Activated naive CD8-positive, alpha-beta T cell (primary cell): ENCODE results near the gene ECE1.
A peak's percentile ranks its signal among the peaks of the same experiment; 100 is the strongest.

Experiments used
- H3K27ac Mint-ChIP-seq: one replicate; pipeline ENCODE4 v1.8.0; 2021; ENCODE audit warnings: mixed read lengths
- H3K27me3 Mint-ChIP-seq: one replicate; pipeline ENCODE4 v1.8.0; 2021; ENCODE audit warnings: mixed read lengths
- H3K36me3 Mint-ChIP-seq: one replicate; pipeline ENCODE4 v1.8.0; 2021; ENCODE audit warnings: mixed read lengths
- H3K4me1 Mint-ChIP-seq: one replicate; pipeline ENCODE4 v1.8.0; 2021; ENCODE audit warnings: low read depth, mixed read lengths
- H3K4me3 Mint-ChIP-seq: one replicate; pipeline ENCODE4 v1.8.0; 2021; ENCODE audit warnings: mild to moderate bottlenecking, mixed read lengths
- H3K9me3 Mint-ChIP-seq: one replicate; pipeline ENCODE4 v1.8.0; 2021; ENCODE audit warnings: low read depth, mixed read lengths

Gene ECE1

GRCh38 chr1:21318057-21318713 lies 27.9 kb upstream of the ECE1 start:
- Mint-ChIP-seq H3K4me3 (no peak overlapping the region), H3K27me3 (no peaks in the 10 kb centered on the region)

DNA sequence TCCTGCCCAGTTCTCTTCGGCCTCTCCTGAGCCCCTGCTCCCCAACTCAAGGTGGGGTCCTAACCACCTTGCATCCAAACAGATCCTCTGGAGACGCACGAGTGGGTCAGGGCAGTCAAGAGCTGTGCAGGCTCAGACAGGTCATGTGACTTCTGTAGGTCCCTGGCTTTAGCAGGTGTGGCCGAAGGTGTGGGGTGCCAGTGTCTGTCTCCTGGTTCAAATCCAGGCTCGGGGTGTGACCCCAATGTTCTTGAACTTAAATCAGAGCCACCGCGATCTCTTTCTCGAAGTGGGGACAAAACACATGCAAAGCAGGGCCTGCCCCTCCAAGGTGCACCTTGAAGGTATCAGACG lies 27.4 kb upstream of the ECE1 start:
- peaks cover 8% of the 10 kb centered on the region for H3K36me3 Mint-ChIP-seq
- no peaks in the 10 kb centered on the region for H3K9me3 Mint-ChIP-seq
- no peak overlapping the region for H3K27ac Mint-ChIP-seq
- H3K4me3 Mint-ChIP-seq = no peak overlapping the region
- no peaks in the 10 kb centered on the region for H3K27me3 Mint-ChIP-seq
- H3K4me1 Mint-ChIP-seq = peaks cover 49% of the 10 kb centered on the region

More at GRCh38 chr1:21318057-21318713, 27.9 kb upstream of the ECE1 start:
- Mint-ChIP-seq H3K36me3 (peaks cover 8% of the 10 kb centered on the region), H3K27ac (no peak overlapping the region), H3K4me1 (peaks cover 51% of the 10 kb centered on the region), H3K9me3 (no peaks in the 10 kb centered on the region)

DNA sequence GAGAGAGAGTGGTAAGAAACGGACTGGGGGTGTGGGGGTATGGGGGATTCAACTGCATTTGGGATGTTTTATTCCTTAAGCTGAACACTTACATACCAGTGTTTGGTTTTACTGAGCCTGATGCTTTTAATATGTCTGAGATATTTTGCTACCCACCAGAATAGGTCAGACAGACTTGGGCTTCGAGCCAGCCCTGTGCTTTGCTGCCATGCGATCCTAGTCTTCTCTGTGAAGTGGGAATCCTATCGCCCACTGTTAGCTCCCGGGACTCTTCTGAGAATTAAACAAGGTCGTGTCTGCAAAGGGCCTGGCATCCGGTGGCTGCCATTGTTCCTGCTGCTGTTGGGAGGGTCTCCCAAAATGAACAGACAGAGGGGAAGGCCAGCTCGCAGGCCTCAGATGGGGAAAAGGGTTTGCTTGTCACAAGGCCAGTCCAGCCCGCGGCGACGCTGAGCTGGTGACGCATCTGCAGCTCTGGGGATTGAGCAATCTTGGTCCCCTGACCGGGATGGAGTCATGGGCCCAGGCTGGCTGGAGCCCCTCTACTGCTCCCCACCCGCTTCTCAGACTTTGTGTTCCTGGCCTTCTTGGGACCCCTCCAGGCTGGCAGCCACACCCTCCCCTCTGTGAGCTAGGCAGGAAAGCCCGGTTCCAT lies 26.9 kb upstream of the ECE1 start:
- H3K27ac Mint-ChIP-seq = no peak overlapping the region
- H3K27me3 Mint-ChIP-seq = no peaks in the 10 kb centered on the region
- H3K36me3 Mint-ChIP-seq = peaks cover 8% of the 10 kb centered on the region
- H3K4me1 Mint-ChIP-seq = peaks cover 44% of the 10 kb centered on the region
- H3K4me3 Mint-ChIP-seq = no peak overlapping the region
- H3K9me3 Mint-ChIP-seq = no peaks in the 10 kb centered on the region

DNA sequence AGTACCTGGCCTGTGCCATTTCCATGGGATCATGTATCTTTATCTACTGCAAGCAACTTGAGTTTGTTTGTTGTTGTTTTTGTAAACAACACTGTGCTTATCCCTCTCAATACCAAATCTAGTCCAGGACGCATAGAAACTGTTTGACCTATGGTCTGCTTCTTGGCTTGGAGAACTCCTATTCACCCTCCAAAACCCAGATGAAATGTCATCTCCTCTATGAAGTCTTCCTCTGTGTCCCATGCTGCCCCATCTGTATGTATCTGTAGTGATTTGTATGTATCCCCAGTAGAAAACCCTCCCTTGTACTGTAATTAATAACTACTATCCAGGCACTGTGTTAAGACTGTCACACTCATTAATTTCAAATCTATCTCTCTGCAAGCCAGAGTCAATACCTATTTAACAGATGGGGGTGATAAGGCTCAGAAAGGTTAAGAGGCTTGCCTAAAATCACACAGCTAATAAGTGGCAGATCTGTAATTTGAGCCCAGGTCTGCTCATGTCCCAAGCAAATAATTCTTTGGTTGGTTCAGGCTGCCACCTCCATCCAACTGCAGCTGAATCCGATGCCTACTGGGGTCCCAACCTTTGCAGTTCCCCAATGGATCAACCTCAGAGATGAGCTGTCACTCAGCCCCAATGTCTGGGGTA lies 24.6 kb upstream of the ECE1 start:
- H3K4me3 Mint-ChIP-seq = no peak overlapping the region
- peaks cover 6% of the 10 kb centered on the region for H3K36me3 Mint-ChIP-seq
- no peaks in the 10 kb centered on the region for H3K27me3 Mint-ChIP-seq
- H3K9me3 Mint-ChIP-seq = no peaks in the 10 kb centered on the region
- H3K4me1 Mint-ChIP-seq = peaks cover 38% of the 10 kb centered on the region
- H3K27ac Mint-ChIP-seq = peak overlapping the region; percentile 43

DNA sequence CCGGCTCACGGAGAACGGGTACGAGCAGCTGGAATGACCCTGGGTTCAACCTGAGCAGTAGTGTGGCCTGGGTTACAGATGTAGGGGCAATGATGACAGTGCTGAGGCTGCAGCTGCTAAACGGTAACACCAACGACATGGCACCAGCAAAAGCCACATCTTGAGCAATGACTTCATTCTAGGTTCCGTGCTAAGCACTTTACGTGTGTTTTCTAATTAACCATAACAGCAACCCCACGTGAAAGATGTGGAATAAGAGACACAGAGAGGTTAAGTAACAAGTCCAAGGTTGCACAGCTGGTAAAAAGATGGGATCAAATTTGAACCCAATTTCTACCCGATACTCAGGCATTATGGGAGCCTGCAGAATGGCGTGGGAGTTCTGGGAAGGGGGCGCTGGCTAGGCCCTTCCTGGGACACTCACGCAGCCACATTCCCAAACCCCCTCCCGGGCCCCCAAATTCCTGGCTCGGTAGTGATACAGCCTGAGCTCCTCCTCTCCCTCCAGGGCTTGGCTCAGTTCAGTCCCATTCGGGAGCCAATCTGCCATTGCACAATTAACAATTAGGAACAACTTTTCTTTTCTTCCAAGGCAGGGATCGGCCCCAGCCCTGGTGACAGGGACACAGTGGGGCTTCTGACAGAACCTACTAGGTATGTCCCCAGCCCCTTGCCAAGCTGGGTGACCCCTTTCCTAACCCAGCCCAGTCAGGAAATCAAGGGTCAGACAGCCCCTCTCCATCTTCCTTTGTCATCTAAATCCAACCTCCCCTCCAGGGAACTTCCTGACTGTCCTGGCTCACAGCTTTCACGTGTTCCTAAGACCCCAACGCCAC lies 23.8 kb upstream of the ECE1 start:
- Mint-ChIP-seq H3K27ac (peak overlapping the region; percentile 43), H3K27me3 (no peaks in the 10 kb centered on the region), H3K36me3 (peaks cover 4% of the 10 kb centered on the region), H3K9me3 (no peaks in the 10 kb centered on the region), H3K4me3 (no peak overlapping the region), H3K4me1 (peaks cover 37% of the 10 kb centered on the region)

GRCh38 chr1:21313203-21313885 lies 23.1 kb upstream of the ECE1 start:
- Mint-ChIP-seq H3K36me3 (peaks cover 4% of the 10 kb centered on the region), H3K4me1 (peaks cover 43% of the 10 kb centered on the region), H3K4me3 (no peak overlapping the region), H3K27me3 (no peaks in the 10 kb centered on the region), H3K9me3 (no peaks in the 10 kb centered on the region), H3K27ac (no peak overlapping the region)

GRCh38 chr1:21312407-21312992 lies 22.2 kb upstream of the ECE1 start:
- Mint-ChIP-seq H3K27me3 (no peaks in the 10 kb centered on the region), H3K36me3 (peaks cover 4% of the 10 kb centered on the region), H3K4me1 (peaks cover 48% of the 10 kb centered on the region), H3K4me3 (no peak overlapping the region), H3K27ac (no peak overlapping the region), H3K9me3 (no peaks in the 10 kb centered on the region)

GRCh38 chr1:21311016-21311415 lies 20.8 kb upstream of the ECE1 start:
- no peaks in the 10 kb centered on the region for H3K9me3 Mint-ChIP-seq
- H3K36me3 Mint-ChIP-seq = no peaks in the 10 kb centered on the region
- no peak overlapping the region for H3K4me3 Mint-ChIP-seq
- no peaks in the 10 kb centered on the region for H3K27me3 Mint-ChIP-seq
- peaks cover 49% of the 10 kb centered on the region for H3K4me1 Mint-ChIP-seq
- no peak overlapping the region for H3K27ac Mint-ChIP-seq

- H3K27me3 Mint-ChIP-seq = no peaks in the 10 kb centered on the region
- peak overlapping the region; percentile 41 for H3K27ac Mint-ChIP-seq
- H3K4me1 Mint-ChIP-seq = peaks cover 57% of the 10 kb centered on the region
- H3K4me3 Mint-ChIP-seq = no peak overlapping the region
- no peaks in the 10 kb centered on the region for H3K36me3 Mint-ChIP-seq
- H3K9me3 Mint-ChIP-seq = no peaks in the 10 kb centered on the region
Measured at GRCh38 chr1:21308847-21309652, 18.8 kb upstream of the ECE1 start.

DNA sequence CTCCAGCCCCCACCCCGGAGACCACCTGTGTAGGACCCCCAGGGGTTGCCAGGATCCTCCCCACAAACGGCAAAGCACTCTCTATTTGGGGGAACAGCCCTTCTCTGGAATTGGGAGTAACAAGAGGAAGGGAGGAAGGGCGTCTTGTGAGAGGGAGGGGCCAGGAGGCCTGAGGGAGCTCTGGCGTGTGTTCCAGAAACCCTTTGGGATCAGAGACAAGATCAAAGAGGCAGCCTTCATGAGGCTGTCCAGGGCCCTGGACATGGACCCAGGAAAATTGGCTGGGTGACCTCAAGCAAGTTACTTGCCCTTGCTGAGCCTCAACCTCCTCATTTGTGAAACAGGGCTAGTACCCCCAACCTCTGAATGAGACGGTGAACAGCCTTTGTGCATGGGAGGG lies 18.1 kb upstream of the ECE1 start:
- H3K9me3 Mint-ChIP-seq = no peaks in the 10 kb centered on the region
- peak overlapping the region; percentile 62 for H3K27ac Mint-ChIP-seq
- H3K27me3 Mint-ChIP-seq = no peaks in the 10 kb centered on the region
- no peak overlapping the region for H3K4me3 Mint-ChIP-seq
- peaks cover 56% of the 10 kb centered on the region for H3K4me1 Mint-ChIP-seq
- H3K36me3 Mint-ChIP-seq = no peaks in the 10 kb centered on the region

DNA sequence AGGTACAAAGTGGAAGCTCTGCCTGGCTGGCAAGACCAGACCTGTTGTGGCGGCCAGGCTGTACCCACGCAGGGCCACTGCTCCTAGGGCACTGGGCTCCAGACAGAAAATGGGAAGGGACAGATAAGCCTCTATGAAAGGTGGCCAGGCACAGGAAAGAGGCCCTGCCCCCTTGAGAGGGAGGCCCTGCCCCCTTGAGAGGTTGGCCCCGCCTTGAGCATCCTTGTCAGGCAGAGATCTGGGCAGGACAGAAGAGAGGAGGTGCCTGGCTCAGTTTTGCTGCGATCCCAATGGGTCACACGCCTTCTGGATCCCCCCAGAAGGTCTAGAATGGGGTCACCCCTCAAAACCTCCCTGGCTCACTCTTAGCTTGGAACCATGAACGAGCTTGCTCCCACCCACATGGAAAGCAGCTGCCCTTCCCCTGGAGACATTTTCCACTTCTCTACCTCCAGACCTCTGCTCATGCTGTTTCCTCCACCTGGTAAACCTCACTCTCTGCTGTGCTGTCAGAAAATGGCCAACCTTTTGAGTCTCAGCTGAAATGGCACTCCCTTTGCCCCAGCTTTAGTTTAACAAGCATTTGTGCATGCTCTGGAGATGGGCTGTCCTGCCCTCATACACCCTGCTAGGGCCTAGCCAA lies 17.5 kb upstream of the ECE1 start:
- no peaks in the 10 kb centered on the region for H3K36me3 Mint-ChIP-seq

GRCh38 chr1:21307210-21307609 lies 16.9 kb upstream of the ECE1 start:
- peak overlapping the region; percentile 62 for H3K27ac Mint-ChIP-seq
- no peaks in the 10 kb centered on the region for H3K9me3 Mint-ChIP-seq
- no peak overlapping the region for H3K4me3 Mint-ChIP-seq
- peaks cover 59% of the 10 kb centered on the region for H3K4me1 Mint-ChIP-seq
- no peaks in the 10 kb centered on the region for H3K36me3 Mint-ChIP-seq
- no peaks in the 10 kb centered on the region for H3K27me3 Mint-ChIP-seq

More for the DNA sequence above, 17.5 kb upstream of the ECE1 start:
- H3K4me3 Mint-ChIP-seq = peak overlapping the region; percentile 35
- peaks cover 57% of the 10 kb centered on the region for H3K4me1 Mint-ChIP-seq
- H3K27ac Mint-ChIP-seq = peak overlapping the region; percentile 62
- no peaks in the 10 kb centered on the region for H3K27me3 Mint-ChIP-seq
- H3K9me3 Mint-ChIP-seq = no peaks in the 10 kb centered on the region

- H3K36me3 Mint-ChIP-seq = no peaks in the 10 kb centered on the region
- H3K4me1 Mint-ChIP-seq = peaks cover 62% of the 10 kb centered on the region
- H3K4me3 Mint-ChIP-seq = no peak overlapping the region
- H3K27ac Mint-ChIP-seq = no peak overlapping the region
- no peaks in the 10 kb centered on the region for H3K9me3 Mint-ChIP-seq
- H3K27me3 Mint-ChIP-seq = no peaks in the 10 kb centered on the region
Measured at GRCh38 chr1:21305900-21306189, 15.6 kb upstream of the ECE1 start.
